ENCODE results near the gene KIF1A. TPM values are rescaled to one million over a fixed set of nuclear protein-coding genes. Genes with fewer than 3 reads are reported as not detected.

KIF1A gene
- polyA plus RNA-seq, 1 donor (not counting 4 experiments of a cell fraction or from before 2014, with no cell fraction given), result not detected

DNA sequence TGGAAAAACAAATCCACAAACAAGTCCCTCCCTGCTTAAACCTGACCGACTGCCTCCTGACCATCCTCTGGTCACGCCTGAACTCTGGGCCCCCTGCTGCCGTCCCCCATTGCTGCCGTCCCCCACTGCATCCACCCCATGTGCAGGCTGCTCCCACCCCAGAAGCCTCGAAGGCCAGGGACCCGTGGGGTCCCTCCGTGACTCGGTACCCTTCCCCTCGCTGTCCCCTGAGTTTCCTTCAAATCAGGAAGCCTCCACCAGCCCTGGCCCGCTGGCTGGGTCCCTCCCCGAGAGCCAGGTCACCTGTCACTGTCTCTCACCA is 30.7 kb upstream of the KIF1A start:
- H3K4me1 ChIP-seq (ENCODE audit: control insufficient read depth, extremely low read depth, insufficient read depth, low read length), result no peaks in the 10 kb centered on the region
- dilution Hi-C loops (cut with MboI; ENCODE audit: extremely low pct_ligation_motif_present, low sequenced_read_pairs), result no loop called here
- H3K9me1 ChIP-seq (ENCODE audit: control insufficient read depth, extremely low read depth, insufficient read depth, low read length), result no peaks in the 10 kb centered on the region
- H3K4me2 ChIP-seq (ENCODE audit: control insufficient read depth, extremely low read depth, insufficient read depth, low read depth, low read length), result no peak overlapping the region
- no peak overlapping the region for H3K9ac ChIP-seq (ENCODE audit: control insufficient read depth, extremely low read depth, insufficient read depth, low read length)
- DNase-seq (ENCODE audit: low read depth, low spot score) (no peak), FAIRE-seq (no peak)
- no peaks in the 10 kb centered on the region for H3K79me2 ChIP-seq (ENCODE audit: control insufficient read depth, insufficient read depth, low read length)
- H4K20me1 ChIP-seq (ENCODE audit: control insufficient read depth, extremely low read depth, insufficient read depth, low read length), result no peaks in the 10 kb centered on the region
- TF ChIP-seq, protein P1, sequence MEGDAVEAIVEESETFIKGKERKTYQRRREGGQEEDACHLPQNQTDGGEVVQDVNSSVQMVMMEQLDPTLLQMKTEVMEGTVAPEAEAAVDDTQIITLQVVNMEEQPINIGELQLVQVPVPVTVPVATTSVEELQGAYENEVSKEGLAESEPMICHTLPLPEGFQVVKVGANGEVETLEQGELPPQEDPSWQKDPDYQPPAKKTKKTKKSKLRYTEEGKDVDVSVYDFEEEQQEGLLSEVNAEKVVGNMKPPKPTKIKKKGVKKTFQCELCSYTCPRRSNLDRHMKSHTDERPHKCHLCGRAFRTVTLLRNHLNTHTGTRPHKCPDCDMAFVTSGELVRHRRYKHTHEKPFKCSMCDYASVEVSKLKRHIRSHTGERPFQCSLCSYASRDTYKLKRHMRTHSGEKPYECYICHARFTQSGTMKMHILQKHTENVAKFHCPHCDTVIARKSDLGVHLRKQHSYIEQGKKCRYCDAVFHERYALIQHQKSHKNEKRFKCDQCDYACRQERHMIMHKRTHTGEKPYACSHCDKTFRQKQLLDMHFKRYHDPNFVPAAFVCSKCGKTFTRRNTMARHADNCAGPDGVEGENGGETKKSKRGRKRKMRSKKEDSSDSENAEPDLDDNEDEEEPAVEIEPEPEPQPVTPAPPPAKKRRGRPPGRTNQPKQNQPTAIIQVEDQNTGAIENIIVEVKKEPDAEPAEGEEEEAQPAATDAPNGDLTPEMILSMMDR (optimal IDR thresholded peaks at IDR 0.05 in 1 of 3, IDR thresholded peaks at IDR 0.05 in 1 of 3, conservative IDR thresholded peaks at IDR 0.05 in 1 of 3; ENCODE audit: extremely low read depth in 1 of 3, insufficient read depth in 2 of 3, low read length in 3 of 3), result no peak
- no peak for TF ChIP-seq EZH2 (IDR thresholded peaks at IDR 0.05; ENCODE audit: low read length)
- peaks cover 6% of the 10 kb centered on the region for H3K27me3 ChIP-seq (ENCODE audit: control insufficient read depth, extremely low read depth, insufficient read depth, low read length)
- no peak overlapping the region for H3K27ac ChIP-seq (ENCODE audit: control insufficient read depth, insufficient read depth, low read length)
- no peaks in the 10 kb centered on the region for H3K36me3 ChIP-seq (ENCODE audit: control insufficient read depth in 2 of 2, extremely low read depth in 1 of 2, insufficient read depth in 2 of 2, low read length in 2 of 2)
- H3K4me3 ChIP-seq (ENCODE audit: control insufficient read depth in 2 of 3, extremely low read depth in 1 of 3, insufficient read depth in 2 of 3, low read depth in 1 of 3, low read length in 3 of 3), result no peak overlapping the region
- H3K9me3 ChIP-seq (ENCODE audit: control insufficient read depth, low read depth, low read length), result peaks cover 5% of the 10 kb centered on the region
- H2AFZ ChIP-seq (ENCODE audit: control insufficient read depth, low read length), result no peak overlapping the region

DNA sequence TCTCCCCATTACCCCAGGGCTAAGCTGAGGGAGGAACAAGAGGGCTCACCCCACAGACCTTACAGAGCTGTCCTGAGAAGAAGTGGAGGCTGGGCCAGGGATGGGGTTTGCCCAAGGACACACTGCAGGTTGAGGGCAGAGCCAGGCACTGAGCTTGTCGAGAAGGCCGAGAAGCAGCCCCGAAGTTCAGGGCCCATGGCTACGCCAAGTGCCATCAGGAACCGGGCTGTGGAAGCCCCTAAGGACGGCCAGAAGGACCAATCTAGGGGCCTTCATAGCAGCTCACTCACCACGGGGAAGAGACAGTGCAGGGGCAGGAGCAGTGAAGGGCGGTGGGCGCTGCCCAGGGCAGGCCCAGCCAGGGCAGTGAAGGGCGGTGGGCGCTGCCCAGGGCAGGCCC is 30.0 kb upstream of the KIF1A start:
- dilution Hi-C loops (cut with MboI; ENCODE audit: extremely low pct_ligation_motif_present, low sequenced_read_pairs), result no loop called here
- no peak for FAIRE-seq
- no peak overlapping the region for H3K9ac ChIP-seq (ENCODE audit: control insufficient read depth, extremely low read depth, insufficient read depth, low read length)

More for the DNA sequence above, 30.0 kb upstream of the KIF1A start:
- no peak for DNase-seq (ENCODE audit: low read depth, low spot score)
- Histone ChIP-seq H3K4me3 (ENCODE audit: control insufficient read depth in 2 of 3, extremely low read depth in 1 of 3, insufficient read depth in 2 of 3, low read depth in 1 of 3, low read length in 3 of 3) (no peak overlapping the region), H3K27ac (ENCODE audit: control insufficient read depth, insufficient read depth, low read length) (no peak overlapping the region), H3K9me3 (ENCODE audit: control insufficient read depth, low read depth, low read length) (peaks cover 4% of the 10 kb centered on the region), H4K20me1 (ENCODE audit: control insufficient read depth, extremely low read depth, insufficient read depth, low read length) (no peaks in the 10 kb centered on the region), H3K27me3 (ENCODE audit: control insufficient read depth, extremely low read depth, insufficient read depth, low read length) (peaks cover 6% of the 10 kb centered on the region), H3K79me2 (ENCODE audit: control insufficient read depth, insufficient read depth, low read length) (no peaks in the 10 kb centered on the region), H3K4me1 (ENCODE audit: control insufficient read depth, extremely low read depth, insufficient read depth, low read length) (no peaks in the 10 kb centered on the region), H3K9me1 (ENCODE audit: control insufficient read depth, extremely low read depth, insufficient read depth, low read length) (no peaks in the 10 kb centered on the region), H2AFZ (ENCODE audit: control insufficient read depth, low read length) (no peak overlapping the region), H3K4me2 (ENCODE audit: control insufficient read depth, extremely low read depth, insufficient read depth, low read depth, low read length) (no peak overlapping the region), H3K36me3 (ENCODE audit: control insufficient read depth in 2 of 2, extremely low read depth in 1 of 2, insufficient read depth in 2 of 2, low read length in 2 of 2) (no peaks in the 10 kb centered on the region)
- no peak for TF ChIP-seq EZH2 (IDR thresholded peaks at IDR 0.05; ENCODE audit: low read length)
- TF ChIP-seq, protein P1 (optimal IDR thresholded peaks at IDR 0.05 in 1 of 3, IDR thresholded peaks at IDR 0.05 in 1 of 3, conservative IDR thresholded peaks at IDR 0.05 in 1 of 3; ENCODE audit: extremely low read depth in 1 of 3, insufficient read depth in 2 of 3, low read length in 3 of 3), result no peak
